ENCODE measurements around the gene CLEC17A. TPM values are rescaled to one million over a fixed set of nuclear protein-coding genes. Genes with fewer than 3 reads are reported as not detected.

CLEC17A gene
- total RNA-seq, 1 donor from 2014 or later: not detected

DNA sequence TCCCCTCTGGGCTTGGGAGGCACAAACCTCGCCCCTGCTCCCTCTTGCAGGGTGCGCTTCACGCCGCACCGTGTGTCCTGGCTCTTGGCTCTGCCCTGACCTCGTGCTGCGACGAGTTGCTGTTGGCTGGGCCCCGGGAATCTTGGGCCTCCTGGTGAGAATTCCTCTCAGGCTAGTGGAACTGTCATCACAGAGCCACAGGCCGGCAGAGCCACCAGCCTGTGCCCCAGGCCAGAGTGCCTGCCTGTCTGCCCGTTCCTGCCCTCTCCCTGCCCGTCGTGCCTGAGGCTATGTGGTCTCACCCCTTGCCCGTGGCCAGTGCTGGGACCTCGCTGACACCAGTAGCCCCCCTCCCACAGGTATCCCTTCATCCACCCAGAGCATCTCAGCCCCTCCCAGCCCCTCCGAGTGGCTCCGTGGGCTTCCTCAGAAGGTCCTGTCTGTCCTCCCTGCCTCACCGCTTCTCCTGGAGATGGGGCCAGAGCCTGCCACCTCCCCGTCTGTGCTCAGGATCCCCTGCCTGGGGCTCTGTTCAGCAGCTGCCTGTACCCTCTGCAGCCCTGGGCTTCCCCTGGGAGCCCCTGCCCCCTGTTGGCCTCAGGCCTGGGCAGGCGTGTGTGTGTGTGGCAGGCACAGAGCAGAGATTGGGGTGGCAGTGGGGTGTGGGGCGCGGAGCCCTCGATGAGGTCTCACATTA lies 24.4 kb upstream of the CLEC17A start:
- no peak for DNase-seq (ENCODE audit: low spot score in 2 of 2, unreplicated experiment in 2 of 2)
- Mint-ChIP-seq H3K27me3 (ENCODE audit: low read depth) (no peaks in the 10 kb centered on the region), H3K9me3 (no peaks in the 10 kb centered on the region), H3K4me3 (no peak overlapping the region), H3K27ac (peak overlapping the region; percentile 25), H3K36me3 (peaks cover 1% of the 10 kb centered on the region), H3K4me1 (peaks cover 28% of the 10 kb centered on the region)
- TF ChIP-seq, protein P1, sequence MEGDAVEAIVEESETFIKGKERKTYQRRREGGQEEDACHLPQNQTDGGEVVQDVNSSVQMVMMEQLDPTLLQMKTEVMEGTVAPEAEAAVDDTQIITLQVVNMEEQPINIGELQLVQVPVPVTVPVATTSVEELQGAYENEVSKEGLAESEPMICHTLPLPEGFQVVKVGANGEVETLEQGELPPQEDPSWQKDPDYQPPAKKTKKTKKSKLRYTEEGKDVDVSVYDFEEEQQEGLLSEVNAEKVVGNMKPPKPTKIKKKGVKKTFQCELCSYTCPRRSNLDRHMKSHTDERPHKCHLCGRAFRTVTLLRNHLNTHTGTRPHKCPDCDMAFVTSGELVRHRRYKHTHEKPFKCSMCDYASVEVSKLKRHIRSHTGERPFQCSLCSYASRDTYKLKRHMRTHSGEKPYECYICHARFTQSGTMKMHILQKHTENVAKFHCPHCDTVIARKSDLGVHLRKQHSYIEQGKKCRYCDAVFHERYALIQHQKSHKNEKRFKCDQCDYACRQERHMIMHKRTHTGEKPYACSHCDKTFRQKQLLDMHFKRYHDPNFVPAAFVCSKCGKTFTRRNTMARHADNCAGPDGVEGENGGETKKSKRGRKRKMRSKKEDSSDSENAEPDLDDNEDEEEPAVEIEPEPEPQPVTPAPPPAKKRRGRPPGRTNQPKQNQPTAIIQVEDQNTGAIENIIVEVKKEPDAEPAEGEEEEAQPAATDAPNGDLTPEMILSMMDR (IDR thresholded peaks at IDR 0.05; ENCODE audit: unreplicated experiment): no peak

DNA sequence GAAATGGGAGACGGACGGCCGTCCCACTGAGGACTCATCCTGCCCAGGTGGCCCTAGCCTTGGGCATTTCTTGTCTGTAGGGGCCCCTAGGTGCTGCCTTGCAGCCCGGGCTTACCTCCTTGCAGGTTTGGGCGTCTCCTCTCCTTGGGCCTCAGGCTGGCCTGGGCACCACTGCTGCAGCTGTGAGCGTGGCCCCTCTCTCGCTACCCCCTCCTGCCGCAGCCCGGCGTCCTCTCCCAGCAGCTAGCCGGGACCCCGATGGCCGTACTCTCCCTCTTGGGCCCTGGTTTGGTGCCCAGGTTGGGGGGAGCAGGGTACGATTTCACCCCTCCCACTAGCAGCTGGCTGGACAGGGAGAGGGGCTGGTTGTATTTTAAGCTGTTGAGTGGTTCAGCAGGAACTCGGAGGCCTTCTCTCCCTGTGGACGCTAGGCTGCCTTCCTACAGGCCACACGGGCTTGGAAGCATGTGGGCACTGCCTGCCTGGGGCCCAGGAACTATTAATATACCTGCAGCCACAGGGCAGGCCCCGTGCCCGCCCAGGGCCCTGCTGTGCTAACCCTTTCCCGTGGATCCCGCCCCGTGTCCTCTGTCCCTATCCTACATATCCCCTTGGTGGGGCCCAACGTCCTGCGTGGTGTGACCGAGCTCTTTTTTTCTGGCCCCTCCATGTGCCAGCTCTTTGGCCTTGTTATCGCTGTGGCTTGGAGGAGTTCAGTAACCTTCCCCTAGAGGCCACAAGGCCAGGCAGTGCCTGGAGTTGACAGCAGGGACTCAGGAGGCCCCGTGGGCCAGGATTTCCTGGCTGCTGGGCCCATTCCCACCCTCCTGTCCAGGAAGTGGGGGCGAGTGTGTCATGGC lies 22.7 kb upstream of the CLEC17A start:
- Mint-ChIP-seq H3K36me3 (peaks cover 2% of the 10 kb centered on the region), H3K9me3 (no peaks in the 10 kb centered on the region), H3K4me3 (no peak overlapping the region), H3K27me3 (ENCODE audit: low read depth) (no peaks in the 10 kb centered on the region), H3K27ac (peak overlapping the region; percentile 62), H3K4me1 (peaks cover 20% of the 10 kb centered on the region)
- TF ChIP-seq, protein P1 (IDR thresholded peaks at IDR 0.05; ENCODE audit: unreplicated experiment): no peak
- no peak for DNase-seq (ENCODE audit: low spot score in 2 of 2, unreplicated experiment in 2 of 2)

DNA sequence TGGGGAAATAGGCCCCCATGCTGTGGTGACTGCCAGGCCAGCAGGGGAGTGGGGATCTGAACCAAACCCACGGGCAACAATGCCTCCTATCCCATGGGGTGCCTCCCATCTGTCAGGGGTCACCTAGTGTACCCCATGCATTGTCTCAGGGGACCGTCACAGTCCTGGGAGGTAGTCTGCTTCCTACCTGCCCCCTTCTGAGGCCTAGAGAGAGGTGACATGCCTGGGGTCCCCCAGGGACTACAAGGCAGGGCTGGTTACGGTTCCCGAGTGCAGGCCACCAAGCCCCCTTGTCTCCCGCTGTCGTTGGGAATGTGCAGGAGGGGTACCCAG lies 22.1 kb upstream of the CLEC17A start:
- Mint-ChIP-seq H3K27me3 (ENCODE audit: low read depth) (no peaks in the 10 kb centered on the region), H3K27ac (peak overlapping the region; percentile 62), H3K4me1 (peaks cover 20% of the 10 kb centered on the region), H3K36me3 (peaks cover 2% of the 10 kb centered on the region), H3K4me3 (no peak overlapping the region), H3K9me3 (no peaks in the 10 kb centered on the region)
- no peak for DNase-seq (ENCODE audit: low spot score in 2 of 2, unreplicated experiment in 2 of 2)
- TF ChIP-seq, protein P1 (IDR thresholded peaks at IDR 0.05; ENCODE audit: unreplicated experiment): no peak

DNA sequence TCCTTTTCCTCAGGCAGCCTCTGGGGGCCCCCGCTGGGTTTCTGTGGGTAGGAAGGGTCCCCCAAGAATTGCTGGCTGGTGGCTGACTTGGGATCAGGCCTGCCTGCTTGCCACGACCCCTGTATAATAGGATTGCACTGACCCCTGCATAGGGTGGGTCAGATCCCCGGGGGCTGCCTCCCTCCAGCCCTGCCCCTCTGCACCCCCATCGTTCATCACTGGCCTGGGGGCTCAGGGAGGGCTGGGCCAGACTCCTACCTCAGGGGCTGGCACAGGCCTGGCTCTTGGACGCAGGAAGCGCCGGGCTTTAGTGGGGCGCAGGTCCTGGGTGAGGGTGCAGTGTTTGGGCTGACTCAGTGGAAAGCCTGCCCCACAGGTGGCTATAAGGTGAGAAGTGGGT lies 21.6 kb upstream of the CLEC17A start:
- H3K4me3 Mint-ChIP-seq: no peak overlapping the region
- H3K27ac Mint-ChIP-seq: no peak overlapping the region

DNA sequence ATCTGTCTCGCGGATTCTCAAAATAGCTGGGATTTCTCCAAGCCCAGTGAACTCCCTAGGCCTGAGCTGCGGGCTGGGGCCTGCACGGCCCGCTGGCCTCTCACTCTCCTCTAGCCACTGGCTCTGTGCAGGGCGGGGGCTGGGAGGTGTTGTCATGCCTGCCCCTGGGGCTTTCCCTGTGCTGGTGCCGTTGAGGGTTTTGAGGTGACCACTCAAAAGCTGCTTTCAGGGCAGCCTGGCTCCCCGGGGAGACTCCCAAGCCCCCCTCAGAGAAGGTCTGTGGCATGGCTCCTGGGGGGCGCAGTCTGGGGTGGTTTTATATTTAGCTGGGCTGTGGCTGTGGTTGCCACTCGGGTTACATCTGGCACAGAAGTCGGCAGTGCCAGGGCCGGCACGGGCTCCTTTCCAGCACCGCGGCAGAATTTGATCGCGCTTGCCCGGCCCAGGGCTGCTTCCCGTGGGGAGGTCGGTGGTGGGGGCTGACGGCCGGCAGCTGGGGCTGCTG lies 21.0 kb upstream of the CLEC17A start:
- Mint-ChIP-seq H3K27ac (peak overlapping the region; percentile 68), H3K4me3 (no peak overlapping the region), H3K9me3 (no peaks in the 10 kb centered on the region), H3K36me3 (peaks cover 2% of the 10 kb centered on the region), H3K27me3 (ENCODE audit: low read depth) (no peaks in the 10 kb centered on the region), H3K4me1 (peaks cover 16% of the 10 kb centered on the region)
- TF ChIP-seq, protein P1 (IDR thresholded peaks at IDR 0.05; ENCODE audit: unreplicated experiment): no peak
- no peak for DNase-seq (ENCODE audit: low spot score in 2 of 2, unreplicated experiment in 2 of 2)

More for the DNA sequence above, 21.6 kb upstream of the CLEC17A start:
- H3K27me3 Mint-ChIP-seq (ENCODE audit: low read depth): no peaks in the 10 kb centered on the region
- TF ChIP-seq, protein P1 (IDR thresholded peaks at IDR 0.05; ENCODE audit: unreplicated experiment): no peak
- peaks cover 20% of the 10 kb centered on the region for H3K4me1 Mint-ChIP-seq
- peaks cover 2% of the 10 kb centered on the region for H3K36me3 Mint-ChIP-seq
- H3K9me3 Mint-ChIP-seq: no peaks in the 10 kb centered on the region
- DNase-seq (ENCODE audit: low spot score in 2 of 2, unreplicated experiment in 2 of 2): no peak
